G401.6 (cell line): ENCODE results near the gene GPX7.
"Not testable (repeated sequence)": the region's sequence is repeated elsewhere in the genome, so short reads cannot be mapped to it uniquely, and the experiment has no call there.

Experiments
- FAIRE-seq: peaks from 2 replicates; lab custom pipeline; 2012; peaks lifted over from hg19 to GRCh38; lab: Jason Lieb, UNC

GPX7 gene

GRCh38 chr1:52601991-52602855, at the start of gene GPX7:
TSS of gene GPX7 (plus strand) at chr1:52602371. CDS start at chr1:52602410, 39 bp downstream.
- no peak for FAIRE-seq

DNA sequence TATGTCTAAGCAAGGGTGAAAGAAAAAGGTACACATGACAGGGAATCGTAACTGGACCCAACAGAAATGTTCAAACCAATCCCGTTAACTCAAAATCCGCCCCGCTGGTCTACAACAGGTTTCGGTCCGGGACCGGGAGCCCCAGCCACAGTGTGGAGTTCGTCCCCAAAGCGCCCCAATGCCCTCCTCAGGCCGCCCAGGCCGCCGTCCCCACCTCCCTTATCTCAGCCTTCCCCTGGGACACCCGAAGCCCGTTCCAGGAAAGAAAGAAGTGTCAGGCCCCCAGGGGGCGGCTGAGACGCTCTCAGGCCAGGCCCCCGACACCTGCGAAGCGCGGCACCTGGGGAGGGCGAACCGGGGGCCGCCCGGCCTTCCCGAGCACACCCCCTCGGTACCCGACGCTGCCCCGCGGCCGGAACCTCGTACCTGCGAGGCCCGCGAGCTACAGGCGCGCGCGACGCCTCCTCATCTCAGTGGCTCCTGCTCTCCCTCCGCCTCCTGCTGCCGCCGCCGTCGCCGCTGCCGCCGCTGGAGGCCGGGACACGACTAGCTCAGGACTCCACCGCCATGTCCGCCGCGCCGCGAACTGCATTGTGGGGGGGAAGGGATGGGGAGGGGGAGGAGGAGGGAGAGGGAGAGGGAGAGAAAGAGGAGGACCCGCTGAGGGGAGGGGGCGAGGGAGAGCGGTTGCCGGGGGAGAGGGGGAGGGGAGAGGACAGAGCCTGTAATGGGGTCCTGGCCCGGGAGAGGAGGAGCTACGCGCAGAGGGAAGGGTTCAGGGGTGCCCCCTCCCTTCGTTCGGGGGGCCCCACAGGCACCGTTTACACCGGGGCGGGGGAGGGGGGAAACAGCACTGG, 49.4 kb upstream of the GPX7 start, which contains the start of gene TUT4:
Gene TUT4 (minus strand): TSS at position 588 of the 857 bp plus-strand sequence. CDS start 26,812 bp downstream, outside the sequence.
- no peak for FAIRE-seq

DNA sequence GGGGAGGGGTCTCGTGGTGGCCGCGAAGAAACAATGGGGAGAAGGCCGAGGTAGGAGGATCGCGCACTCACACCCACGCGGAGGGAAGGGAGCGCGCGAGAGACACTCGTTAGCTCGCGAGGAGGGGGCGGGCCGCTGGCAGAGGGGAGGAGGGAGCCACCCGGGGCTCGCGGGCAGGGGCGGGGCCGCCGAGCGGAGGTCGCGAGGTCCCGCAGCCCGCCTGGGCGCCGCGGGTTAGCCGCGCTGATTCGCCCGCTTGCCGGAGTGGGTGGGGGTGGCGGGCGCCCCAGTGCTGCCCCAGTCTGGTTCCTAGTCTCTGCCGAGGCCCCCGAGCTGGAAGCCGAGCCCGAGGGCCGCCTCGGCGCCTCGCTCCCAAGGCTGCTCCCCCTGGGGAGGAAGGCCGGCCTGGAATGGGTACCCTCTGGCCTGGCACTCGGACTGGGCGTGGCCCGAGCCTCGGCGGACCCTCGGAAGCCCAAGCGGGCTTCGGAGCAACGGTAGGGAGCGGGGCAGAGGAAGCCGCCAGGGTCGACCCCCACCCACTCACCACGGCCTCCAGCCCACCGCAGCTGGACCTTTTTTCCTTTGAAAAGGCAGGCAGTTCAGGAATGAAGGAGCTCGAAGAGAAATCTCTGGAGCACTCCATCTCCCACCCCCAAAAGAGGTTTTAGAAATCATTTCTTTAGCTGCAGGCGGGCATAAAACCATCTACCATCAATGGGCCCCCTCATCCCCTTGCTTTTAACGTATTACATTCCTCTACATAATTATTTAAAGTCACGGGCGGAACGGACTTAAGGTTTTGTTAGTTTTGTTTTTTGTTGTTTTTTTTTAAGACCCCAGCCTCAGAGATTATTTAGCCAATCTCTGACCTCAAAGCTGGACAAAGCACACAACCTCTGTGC, 48.6 kb upstream of the GPX7 start:
- FAIRE-seq = no peak

- FAIRE-seq = no peak
These were observed 47.9 kb upstream of the GPX7 start for GRCh38 chr1:52554267-52554640.

GRCh38 chr1:52554756-52555155, 47.4 kb upstream of the GPX7 start:
- no peak for FAIRE-seq

GRCh38 chr1:52556641-52557360, 45.4 kb upstream of the GPX7 start:
- no peak for FAIRE-seq

DNA sequence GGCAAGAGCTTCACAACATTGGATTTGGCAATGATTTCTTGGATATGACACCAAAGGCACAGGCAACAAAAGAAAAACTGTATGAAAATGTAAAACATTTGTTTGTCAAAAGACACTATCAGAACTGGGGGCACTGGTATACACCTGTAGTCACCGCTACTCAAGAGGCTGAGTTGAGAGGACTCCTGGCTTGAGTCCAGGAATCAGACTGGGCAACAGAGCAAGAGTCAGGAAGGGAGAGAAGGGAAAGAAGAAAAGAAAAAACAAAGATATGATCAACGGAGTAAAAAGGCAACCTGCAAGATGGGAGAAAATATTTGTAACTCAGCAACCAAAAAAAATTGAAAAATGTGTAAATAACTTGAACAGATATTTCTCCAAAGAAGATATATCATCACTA, 43.2 kb upstream of the GPX7 start:
- no peak for FAIRE-seq

- no peak for FAIRE-seq
These were observed 42.3 kb upstream of the GPX7 start for GRCh38 chr1:52559875-52560274.

DNA sequence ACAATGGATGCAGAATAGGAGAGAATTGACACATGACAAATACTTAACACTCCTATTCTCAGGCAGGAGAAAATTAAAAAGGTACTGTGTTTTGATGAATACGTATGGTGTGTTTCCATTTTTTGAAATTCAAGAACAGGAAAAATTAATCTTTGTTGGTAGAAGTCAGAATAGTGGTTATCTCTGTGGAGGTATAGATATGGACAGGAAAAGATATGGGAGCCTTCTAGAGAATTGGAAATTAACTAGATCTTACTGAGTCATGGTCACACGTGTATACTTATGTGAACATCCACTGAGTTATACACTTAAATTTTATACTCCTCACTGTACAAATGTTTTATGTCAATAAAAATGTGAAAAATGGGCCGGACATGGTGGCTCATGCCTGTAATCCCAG, 39.4 kb upstream of the GPX7 start:
- no peak for FAIRE-seq

GRCh38 chr1:52567943-52568342, 34.2 kb upstream of the GPX7 start:
- no peak for FAIRE-seq

DNA sequence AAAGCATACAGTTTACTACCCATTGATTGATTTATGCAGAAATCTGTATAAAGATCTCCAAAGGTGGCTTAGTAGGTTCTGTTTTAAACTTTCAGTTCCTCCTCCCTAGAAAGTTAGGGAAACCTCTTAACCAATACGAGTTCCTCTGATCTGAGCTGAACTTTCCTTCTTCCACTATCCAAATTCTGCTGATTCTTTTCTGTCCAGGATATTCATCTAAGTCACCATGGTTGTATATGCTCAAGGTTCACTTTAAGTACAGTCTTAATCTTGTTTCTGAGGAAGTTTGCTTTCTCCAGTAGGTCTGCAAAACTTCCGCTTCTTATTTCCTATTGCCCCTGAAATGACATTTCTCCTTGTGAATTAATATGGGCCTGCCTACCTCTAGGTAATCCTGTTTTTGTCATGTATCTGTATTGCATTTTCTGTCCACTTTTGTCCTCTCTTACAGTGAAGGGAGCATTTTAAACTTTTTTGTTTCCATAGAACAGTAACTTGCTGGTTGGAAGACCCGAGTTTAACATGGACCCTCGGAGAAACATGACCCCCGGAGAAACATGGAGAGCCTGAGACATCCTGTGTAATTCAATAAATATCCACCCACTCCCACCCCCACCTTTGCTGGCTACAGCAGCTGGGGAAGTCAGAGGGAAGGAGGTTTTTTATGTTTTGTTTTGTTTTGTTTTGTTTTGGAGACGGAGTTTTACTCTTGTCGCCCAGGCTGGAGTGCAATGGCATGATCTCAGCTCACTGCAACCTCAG, 32.5 kb upstream of the GPX7 start:
- no peak for FAIRE-seq

- FAIRE-seq = no peak
These were observed 30.4 kb upstream of the GPX7 start for GRCh38 chr1:52571783-52572182.

DNA sequence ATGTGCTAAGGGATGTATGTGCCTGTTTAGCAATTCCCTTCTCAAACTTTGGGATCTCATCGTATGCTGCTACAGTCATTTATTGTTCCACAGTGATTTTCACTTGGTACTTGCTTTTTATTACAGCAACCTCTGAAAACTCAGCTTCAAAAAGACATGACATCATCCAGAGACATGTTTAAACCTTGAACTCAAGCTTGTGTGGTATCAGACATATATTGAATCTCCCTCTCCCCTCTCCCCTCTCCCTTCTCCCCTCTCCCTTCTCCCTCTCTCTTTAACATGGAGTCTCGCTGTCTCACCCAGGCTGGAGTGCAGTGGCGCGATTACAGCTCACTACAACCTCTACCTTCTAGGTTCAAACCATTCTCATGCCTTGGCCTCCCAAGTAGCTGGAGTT, 29.8 kb upstream of the GPX7 start:
- no peak for FAIRE-seq

- no peak for FAIRE-seq
These were observed 27.6 kb upstream of the GPX7 start for GRCh38 chr1:52574594-52574993.

- no peak for FAIRE-seq
These were observed 26.1 kb upstream of the GPX7 start for GRCh38 chr1:52576074-52576473.

GRCh38 chr1:52578066-52578465, 24.1 kb upstream of the GPX7 start:
- not testable (repeated sequence) for FAIRE-seq

- FAIRE-seq = no peak
These were observed 22.8 kb upstream of the GPX7 start for GRCh38 chr1:52579415-52579814.

GRCh38 chr1:52580283-52580682, 21.9 kb upstream of the GPX7 start:
- FAIRE-seq = no peak

- FAIRE-seq = no peak
These were observed 20.0 kb upstream of the GPX7 start for GRCh38 chr1:52582116-52582696.

- no peak for FAIRE-seq
These were observed 16.7 kb upstream of the GPX7 start for GRCh38 chr1:52585474-52585873.
